Measurements from ENCODE around the gene TMED6. TPM values are rescaled to one million over a fixed set of nuclear protein-coding genes. Genes with fewer than 3 reads are reported as not detected.

TMED6 gene
- total and polyA plus RNA-seq, 2 experiments from 2014 or later = 0.29 TPM; not detected in 1

GRCh38 chr16:69382421-69382820 is 30.8 kb upstream of the TMED6 start (continued):
- TF ChIP-seq ETS1 (IDR thresholded peaks at IDR 0.05) = no peak
- no peak for TF ChIP-seq ZNF331 (CRISPR knock-in tag; IDR thresholded peaks at IDR 0.05; ENCODE audit: low read depth)
- TF ChIP-seq NANOG (IDR thresholded peaks at IDR 0.05; ENCODE audit: borderline replicate concordance) = no peak
- TF ChIP-seq JUNB (IDR thresholded peaks at IDR 0.05; ENCODE audit: unreplicated experiment) = no peak

GRCh38 chr16:69381231-69381630 is 29.6 kb upstream of the TMED6 start:
- H3K79me2 ChIP-seq (replicated peaks; ENCODE audit: insufficient read depth) = peaks cover 41% of the 10 kb centered on the region
- no peak overlapping the region for H2AFZ ChIP-seq
- no peak overlapping the region for H3K27ac ChIP-seq (ENCODE audit: low read depth)
- 0 out of 2 replicates have a peak, but pooled peaks cover 3% of the 10 kb centered on the region for H3K4me1 ChIP-seq (ENCODE audit: insufficient read depth)
- H3K9me2 ChIP-seq (ENCODE audit: insufficient read depth) = no peaks in the 10 kb centered on the region
- H3K27ac Mint-ChIP-seq = no peak overlapping the region
- H3K36me3 ChIP-seq (ENCODE audit: insufficient read depth) = peaks cover 47% of the 10 kb centered on the region
- H3K27me3 Mint-ChIP-seq (ENCODE audit: insufficient read depth, low read depth, poor library complexity) = peaks cover 5% of the 10 kb centered on the region
- H3F3A ChIP-seq (replicated peaks; ENCODE audit: low read depth) = peaks cover 10% of the 10 kb centered on the region; the same call in 1 of the 2 replicates
- ATAC-seq (no peak), DNase-seq (ENCODE audit: low spot score) (no peak)
- H3K4me3 Mint-ChIP-seq = no peak overlapping the region
- no peak overlapping the region for H3K4me2 ChIP-seq
- no peaks in the 10 kb centered on the region for H3K27me3 ChIP-seq (ENCODE audit: insufficient read depth)
- H4K20me1 ChIP-seq (replicated peaks; ENCODE audit: insufficient read depth) = peaks cover 10% of the 10 kb centered on the region
- H3K4me3 ChIP-seq = no peak overlapping the region
- H3K4me1 Mint-ChIP-seq = peaks cover 6% of the 10 kb centered on the region; the same call in 2 of the 3 replicates
- no peaks in the 10 kb centered on the region for H3K9me3 Mint-ChIP-seq
- H3K36me3 Mint-ChIP-seq (ENCODE audit: low read depth) = peaks cover 66% of the 10 kb centered on the region
- no peak for TF ChIP-seq NANOG (IDR thresholded peaks at IDR 0.05; ENCODE audit: borderline replicate concordance)
- TF ChIP-seq EZH2phosphoT487 (IDR thresholded peaks at IDR 0.05; ENCODE audit: unreplicated experiment) = no peak
- TF ChIP-seq ETS1 (IDR thresholded peaks at IDR 0.05) = no peak
- TF ChIP-seq, protein P1, sequence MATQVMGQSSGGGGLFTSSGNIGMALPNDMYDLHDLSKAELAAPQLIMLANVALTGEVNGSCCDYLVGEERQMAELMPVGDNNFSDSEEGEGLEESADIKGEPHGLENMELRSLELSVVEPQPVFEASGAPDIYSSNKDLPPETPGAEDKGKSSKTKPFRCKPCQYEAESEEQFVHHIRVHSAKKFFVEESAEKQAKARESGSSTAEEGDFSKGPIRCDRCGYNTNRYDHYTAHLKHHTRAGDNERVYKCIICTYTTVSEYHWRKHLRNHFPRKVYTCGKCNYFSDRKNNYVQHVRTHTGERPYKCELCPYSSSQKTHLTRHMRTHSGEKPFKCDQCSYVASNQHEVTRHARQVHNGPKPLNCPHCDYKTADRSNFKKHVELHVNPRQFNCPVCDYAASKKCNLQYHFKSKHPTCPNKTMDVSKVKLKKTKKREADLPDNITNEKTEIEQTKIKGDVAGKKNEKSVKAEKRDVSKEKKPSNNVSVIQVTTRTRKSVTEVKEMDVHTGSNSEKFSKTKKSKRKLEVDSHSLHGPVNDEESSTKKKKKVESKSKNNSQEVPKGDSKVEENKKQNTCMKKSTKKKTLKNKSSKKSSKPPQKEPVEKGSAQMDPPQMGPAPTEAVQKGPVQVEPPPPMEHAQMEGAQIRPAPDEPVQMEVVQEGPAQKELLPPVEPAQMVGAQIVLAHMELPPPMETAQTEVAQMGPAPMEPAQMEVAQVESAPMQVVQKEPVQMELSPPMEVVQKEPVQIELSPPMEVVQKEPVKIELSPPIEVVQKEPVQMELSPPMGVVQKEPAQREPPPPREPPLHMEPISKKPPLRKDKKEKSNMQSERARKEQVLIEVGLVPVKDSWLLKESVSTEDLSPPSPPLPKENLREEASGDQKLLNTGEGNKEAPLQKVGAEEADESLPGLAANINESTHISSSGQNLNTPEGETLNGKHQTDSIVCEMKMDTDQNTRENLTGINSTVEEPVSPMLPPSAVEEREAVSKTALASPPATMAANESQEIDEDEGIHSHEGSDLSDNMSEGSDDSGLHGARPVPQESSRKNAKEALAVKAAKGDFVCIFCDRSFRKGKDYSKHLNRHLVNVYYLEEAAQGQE (IDR thresholded peaks at IDR 0.05; ENCODE audit: unreplicated experiment) = no peak
- TF ChIP-seq, protein P2, sequence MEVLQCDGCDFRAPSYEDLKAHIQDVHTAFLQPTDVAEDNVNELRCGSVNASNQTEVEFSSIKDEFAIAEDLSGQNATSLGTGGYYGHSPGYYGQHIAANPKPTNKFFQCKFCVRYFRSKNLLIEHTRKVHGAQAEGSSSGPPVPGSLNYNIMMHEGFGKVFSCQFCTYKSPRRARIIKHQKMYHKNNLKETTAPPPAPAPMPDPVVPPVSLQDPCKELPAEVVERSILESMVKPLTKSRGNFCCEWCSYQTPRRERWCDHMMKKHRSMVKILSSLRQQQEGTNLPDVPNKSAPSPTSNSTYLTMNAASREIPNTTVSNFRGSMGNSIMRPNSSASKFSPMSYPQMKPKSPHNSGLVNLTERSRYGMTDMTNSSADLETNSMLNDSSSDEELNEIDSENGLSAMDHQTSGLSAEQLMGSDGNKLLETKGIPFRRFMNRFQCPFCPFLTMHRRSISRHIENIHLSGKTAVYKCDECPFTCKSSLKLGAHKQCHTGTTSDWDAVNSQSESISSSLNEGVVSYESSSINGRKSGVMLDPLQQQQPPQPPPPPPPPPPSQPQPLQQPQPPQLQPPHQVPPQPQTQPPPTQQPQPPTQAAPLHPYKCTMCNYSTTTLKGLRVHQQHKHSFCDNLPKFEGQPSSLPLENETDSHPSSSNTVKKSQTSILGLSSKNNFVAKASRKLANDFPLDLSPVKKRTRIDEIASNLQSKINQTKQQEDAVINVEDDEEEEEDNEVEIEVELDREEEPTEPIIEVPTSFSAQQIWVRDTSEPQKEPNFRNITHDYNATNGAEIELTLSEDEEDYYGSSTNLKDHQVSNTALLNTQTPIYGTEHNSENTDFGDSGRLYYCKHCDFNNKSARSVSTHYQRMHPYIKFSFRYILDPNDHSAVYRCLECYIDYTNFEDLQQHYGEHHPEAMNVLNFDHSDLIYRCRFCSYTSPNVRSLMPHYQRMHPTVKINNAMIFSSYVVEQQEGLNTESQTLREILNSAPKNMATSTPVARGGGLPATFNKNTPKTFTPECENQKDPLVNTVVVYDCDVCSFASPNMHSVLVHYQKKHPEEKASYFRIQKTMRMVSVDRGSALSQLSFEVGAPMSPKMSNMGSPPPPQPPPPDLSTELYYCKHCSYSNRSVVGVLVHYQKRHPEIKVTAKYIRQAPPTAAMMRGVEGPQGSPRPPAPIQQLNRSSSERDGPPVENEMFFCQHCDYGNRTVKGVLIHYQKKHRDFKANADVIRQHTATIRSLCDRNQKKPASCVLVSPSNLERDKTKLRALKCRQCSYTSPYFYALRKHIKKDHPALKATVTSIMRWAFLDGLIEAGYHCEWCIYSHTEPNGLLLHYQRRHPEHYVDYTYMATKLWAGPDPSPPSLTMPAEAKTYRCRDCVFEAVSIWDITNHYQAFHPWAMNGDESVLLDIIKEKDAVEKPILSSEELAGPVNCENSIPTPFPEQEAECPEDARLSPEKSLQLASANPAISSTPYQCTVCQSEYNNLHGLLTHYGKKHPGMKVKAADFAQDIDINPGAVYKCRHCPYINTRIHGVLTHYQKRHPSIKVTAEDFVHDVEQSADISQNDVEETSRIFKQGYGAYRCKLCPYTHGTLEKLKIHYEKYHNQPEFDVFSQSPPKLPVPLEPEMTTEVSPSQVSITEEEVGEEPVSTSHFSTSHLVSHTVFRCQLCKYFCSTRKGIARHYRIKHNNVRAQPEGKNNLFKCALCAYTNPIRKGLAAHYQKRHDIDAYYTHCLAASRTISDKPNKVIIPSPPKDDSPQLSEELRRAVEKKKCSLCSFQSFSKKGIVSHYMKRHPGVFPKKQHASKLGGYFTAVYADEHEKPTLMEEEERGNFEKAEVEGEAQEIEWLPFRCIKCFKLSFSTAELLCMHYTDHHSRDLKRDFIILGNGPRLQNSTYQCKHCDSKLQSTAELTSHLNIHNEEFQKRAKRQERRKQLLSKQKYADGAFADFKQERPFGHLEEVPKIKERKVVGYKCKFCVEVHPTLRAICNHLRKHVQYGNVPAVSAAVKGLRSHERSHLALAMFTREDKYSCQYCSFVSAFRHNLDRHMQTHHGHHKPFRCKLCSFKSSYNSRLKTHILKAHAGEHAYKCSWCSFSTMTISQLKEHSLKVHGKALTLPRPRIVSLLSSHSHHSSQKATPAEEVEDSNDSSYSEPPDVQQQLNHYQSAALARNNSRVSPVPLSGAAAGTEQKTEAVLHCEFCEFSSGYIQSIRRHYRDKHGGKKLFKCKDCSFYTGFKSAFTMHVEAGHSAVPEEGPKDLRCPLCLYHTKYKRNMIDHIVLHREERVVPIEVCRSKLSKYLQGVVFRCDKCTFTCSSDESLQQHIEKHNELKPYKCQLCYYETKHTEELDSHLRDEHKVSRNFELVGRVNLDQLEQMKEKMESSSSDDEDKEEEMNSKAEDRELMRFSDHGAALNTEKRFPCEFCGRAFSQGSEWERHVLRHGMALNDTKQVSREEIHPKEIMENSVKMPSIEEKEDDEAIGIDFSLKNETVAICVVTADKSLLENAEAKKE (CRISPR knock-in tag; IDR thresholded peaks at IDR 0.05) = no peak
- no peak for TF ChIP-seq ZNF331 (CRISPR knock-in tag; IDR thresholded peaks at IDR 0.05; ENCODE audit: low read depth)
- no peak for TF ChIP-seq JUNB (IDR thresholded peaks at IDR 0.05; ENCODE audit: unreplicated experiment)
- TF ChIP-seq CREB1 (CRISPR knock-in tag; IDR thresholded peaks at IDR 0.05; ENCODE audit: low read depth) = no peak
- no peak for TF ChIP-seq EZH2 (IDR thresholded peaks at IDR 0.05; ENCODE audit: low read depth, unreplicated experiment)
- no peak for TF ChIP-seq ZNF114 (CRISPR knock-in tag; IDR thresholded peaks at IDR 0.05)
- no peak for TF ChIP-seq POLR2AphosphoS5 (IDR thresholded peaks at IDR 0.05; ENCODE audit: low read depth)

Data from GM23338 (cell line).